ENCODE results near the gene NPFF. TPM values are rescaled to one million over a fixed set of nuclear protein-coding genes. Genes with fewer than 3 reads are reported as not detected.

NPFF gene
- polyA plus RNA-seq, 3 donors: 0.29 TPM; not detected in 2

GRCh38 chr12:53464685-53465418, 42.4 kb downstream of the NPFF start:
- peaks cover 100% of the 10 kb centered on the region for H4K20me1 ChIP-seq (ENCODE audit: insufficient read depth, low read length)
- peak overlapping the region in 1 of 2 donors; percentile 59 for H3K27ac ChIP-seq (ENCODE audit: low read depth in 1 of 2, low read length in 2 of 2)
- intact Hi-C loops (cut with micrococcal nuclease): no loop called here
- no peak overlapping the region for H3K9ac ChIP-seq (ENCODE audit: insufficient read depth, low read length, poor library complexity, severe bottlenecking)
- H3K9me3 ChIP-seq (replicated peaks in 1 of 2; ENCODE audit: control insufficient read depth in 1 of 2, insufficient read depth in 1 of 2, low read length in 2 of 2): no peaks in the 10 kb centered on the region
- Mint-ChIP-seq H3K4me1 (no peaks in the 10 kb centered on the region), H3K27me3 (ENCODE audit: low read depth in 3 of 3) (peaks cover 0 to 2% (median 0%) of the 10 kb centered on the region in 3 donors), H3K36me3 (peaks cover 95 to 98% of the 10 kb centered on the region in 2 donors), H3K27ac (peak overlapping the region in 3 of 7 donors; percentile 40 to 55 (median 47)), H3K4me3 (no peak overlapping the region), H3K9me3 (no peaks in the 10 kb centered on the region)
- H3K79me2 ChIP-seq (ENCODE audit: insufficient read depth, low read length): peaks cover 95% of the 10 kb centered on the region
- 100% methylated on average over 2 of the region's 11 CpGs for WGBS (ENCODE audit: insufficient coverage)
- H3K4me2 ChIP-seq (replicated peaks; ENCODE audit: extremely low read depth, low read length, poor library complexity, severe bottlenecking): no peak overlapping the region
- TF ChIP-seq, protein P1, sequence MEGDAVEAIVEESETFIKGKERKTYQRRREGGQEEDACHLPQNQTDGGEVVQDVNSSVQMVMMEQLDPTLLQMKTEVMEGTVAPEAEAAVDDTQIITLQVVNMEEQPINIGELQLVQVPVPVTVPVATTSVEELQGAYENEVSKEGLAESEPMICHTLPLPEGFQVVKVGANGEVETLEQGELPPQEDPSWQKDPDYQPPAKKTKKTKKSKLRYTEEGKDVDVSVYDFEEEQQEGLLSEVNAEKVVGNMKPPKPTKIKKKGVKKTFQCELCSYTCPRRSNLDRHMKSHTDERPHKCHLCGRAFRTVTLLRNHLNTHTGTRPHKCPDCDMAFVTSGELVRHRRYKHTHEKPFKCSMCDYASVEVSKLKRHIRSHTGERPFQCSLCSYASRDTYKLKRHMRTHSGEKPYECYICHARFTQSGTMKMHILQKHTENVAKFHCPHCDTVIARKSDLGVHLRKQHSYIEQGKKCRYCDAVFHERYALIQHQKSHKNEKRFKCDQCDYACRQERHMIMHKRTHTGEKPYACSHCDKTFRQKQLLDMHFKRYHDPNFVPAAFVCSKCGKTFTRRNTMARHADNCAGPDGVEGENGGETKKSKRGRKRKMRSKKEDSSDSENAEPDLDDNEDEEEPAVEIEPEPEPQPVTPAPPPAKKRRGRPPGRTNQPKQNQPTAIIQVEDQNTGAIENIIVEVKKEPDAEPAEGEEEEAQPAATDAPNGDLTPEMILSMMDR (IDR thresholded peaks at IDR 0.05): no peak
- no peak for DNase-seq
- H3K27me3 ChIP-seq (ENCODE audit: control insufficient read depth in 2 of 2, insufficient read depth in 2 of 2, low read length in 2 of 2): no peaks in the 10 kb centered on the region
- peaks cover 100% of the 10 kb centered on the region in 2 donors for H3K36me3 ChIP-seq (replicated peaks in 1 of 2; ENCODE audit: control insufficient read depth in 1 of 2, insufficient read depth in 2 of 2, low read length in 2 of 2)
- H3K4me3 ChIP-seq (replicated peaks in 1 of 3; ENCODE audit: low read depth in 2 of 3, low read length in 3 of 3): no peak overlapping the region
- H3K4me1 ChIP-seq (ENCODE audit: control insufficient read depth in 1 of 2, insufficient read depth in 2 of 2, low read length in 2 of 2): no peaks in the 10 kb centered on the region
- no peak overlapping the region for H2AFZ ChIP-seq (ENCODE audit: insufficient read depth, low read depth, low read length, poor library complexity, severe bottlenecking)

DNA sequence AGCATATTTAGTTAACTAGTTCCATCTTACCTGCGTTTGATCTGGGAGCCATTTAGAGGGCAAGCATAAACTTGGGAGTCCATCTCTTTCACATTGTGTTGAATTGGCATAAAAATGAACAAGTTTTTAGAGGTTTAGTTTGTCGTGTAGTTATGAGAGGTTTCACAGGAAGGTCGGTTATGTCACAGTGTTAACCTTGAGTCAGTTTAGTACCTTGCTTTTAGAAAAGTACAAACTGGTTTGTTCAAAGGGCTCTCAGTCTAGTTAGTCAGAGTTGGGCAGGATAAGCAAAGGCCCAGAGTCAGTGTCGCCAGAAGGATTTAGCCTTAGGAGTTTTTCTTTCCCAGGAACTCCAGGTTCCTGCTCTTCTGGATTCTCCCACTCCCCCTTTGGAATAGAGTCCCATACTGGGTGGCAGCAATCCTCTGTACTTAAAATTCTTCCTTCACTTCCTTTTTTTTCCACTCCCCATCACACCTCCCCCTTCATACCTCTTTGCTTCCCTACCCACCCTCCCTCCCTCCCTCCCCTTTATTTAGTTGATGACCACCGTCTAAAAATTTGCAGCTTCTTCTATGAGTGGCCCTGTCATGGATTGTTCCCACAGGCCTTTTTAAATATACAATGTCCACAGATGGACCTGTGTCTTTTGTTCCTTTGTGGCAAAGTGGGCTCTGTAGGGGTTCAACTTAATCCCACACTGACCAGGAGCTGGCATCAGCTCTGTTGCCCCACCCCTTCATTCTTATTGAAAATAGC, 43.3 kb downstream of the NPFF start:
- TF ChIP-seq, protein P1 (IDR thresholded peaks at IDR 0.05): no peak
- Histone ChIP-seq H3K79me2 (ENCODE audit: insufficient read depth, low read length) (peaks cover 95% of the 10 kb centered on the region), H3K4me2 (replicated peaks; ENCODE audit: extremely low read depth, low read length, poor library complexity, severe bottlenecking) (no peak overlapping the region), H4K20me1 (ENCODE audit: insufficient read depth, low read length) (peaks cover 100% of the 10 kb centered on the region), H3K9ac (ENCODE audit: insufficient read depth, low read length, poor library complexity, severe bottlenecking) (no peak overlapping the region), H2AFZ (ENCODE audit: insufficient read depth, low read depth, low read length, poor library complexity, severe bottlenecking) (no peak overlapping the region), H3K4me1 (ENCODE audit: control insufficient read depth in 1 of 2, insufficient read depth in 2 of 2, low read length in 2 of 2) (no peaks in the 10 kb centered on the region), H3K4me3 (replicated peaks in 1 of 3; ENCODE audit: low read depth in 2 of 3, low read length in 3 of 3) (no peak overlapping the region), H3K9me3 (replicated peaks in 1 of 2; ENCODE audit: control insufficient read depth in 1 of 2, insufficient read depth in 1 of 2, low read length in 2 of 2) (no peaks in the 10 kb centered on the region), H3K27ac (ENCODE audit: low read depth in 1 of 2, low read length in 2 of 2) (peak overlapping the region in 1 of 2 donors; percentile 27), H3K36me3 (replicated peaks in 1 of 2; ENCODE audit: control insufficient read depth in 1 of 2, insufficient read depth in 2 of 2, low read length in 2 of 2) (peaks cover 100% of the 10 kb centered on the region in 2 donors), H3K27me3 (ENCODE audit: control insufficient read depth in 2 of 2, insufficient read depth in 2 of 2, low read length in 2 of 2) (no peaks in the 10 kb centered on the region)
- WGBS (ENCODE audit: insufficient coverage): 82% methylated on average over 3 of the region's 5 CpGs
- H3K4me1 Mint-ChIP-seq: no peaks in the 10 kb centered on the region
- intact Hi-C loops (cut with micrococcal nuclease): no loop called here
- H3K27ac Mint-ChIP-seq: peak overlapping the region in 1 of 7 donors; percentile 20
- peaks cover 0 to 2% (median 0%) of the 10 kb centered on the region in 3 donors for H3K27me3 Mint-ChIP-seq (ENCODE audit: low read depth in 3 of 3)
- no peak overlapping the region for H3K4me3 Mint-ChIP-seq
- no peak for DNase-seq
- no peaks in the 10 kb centered on the region for H3K9me3 Mint-ChIP-seq
- peaks cover 94 to 98% of the 10 kb centered on the region in 2 donors for H3K36me3 Mint-ChIP-seq

Data from CD14-positive monocyte (primary cell).